ENCODE results near the gene BTBD2. TPM values are rescaled to one million over a fixed set of nuclear protein-coding genes. Genes with fewer than 3 reads are reported as not detected.

Gene BTBD2
- total and polyA plus RNA-seq, 2 experiments from 2014 or later = 23.8 to 130 TPM

- TF ChIP-seq, protein P1, sequence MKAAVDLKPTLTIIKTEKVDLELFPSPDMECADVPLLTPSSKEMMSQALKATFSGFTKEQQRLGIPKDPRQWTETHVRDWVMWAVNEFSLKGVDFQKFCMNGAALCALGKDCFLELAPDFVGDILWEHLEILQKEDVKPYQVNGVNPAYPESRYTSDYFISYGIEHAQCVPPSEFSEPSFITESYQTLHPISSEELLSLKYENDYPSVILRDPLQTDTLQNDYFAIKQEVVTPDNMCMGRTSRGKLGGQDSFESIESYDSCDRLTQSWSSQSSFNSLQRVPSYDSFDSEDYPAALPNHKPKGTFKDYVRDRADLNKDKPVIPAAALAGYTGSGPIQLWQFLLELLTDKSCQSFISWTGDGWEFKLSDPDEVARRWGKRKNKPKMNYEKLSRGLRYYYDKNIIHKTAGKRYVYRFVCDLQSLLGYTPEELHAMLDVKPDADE (IDR thresholded peaks at IDR 0.05) = no peak
- TF ChIP-seq CREB1 (CRISPR knock-in tag; IDR thresholded peaks at IDR 0.05; ENCODE audit: low read depth) (no peak), ZNF114 (CRISPR knock-in tag; IDR thresholded peaks at IDR 0.05) (no peak), NANOG (IDR thresholded peaks at IDR 0.05; ENCODE audit: borderline replicate concordance) (no peak), EZH2phosphoT487 (IDR thresholded peaks at IDR 0.05; ENCODE audit: unreplicated experiment) (no peak)
- TF ChIP-seq, protein P2, sequence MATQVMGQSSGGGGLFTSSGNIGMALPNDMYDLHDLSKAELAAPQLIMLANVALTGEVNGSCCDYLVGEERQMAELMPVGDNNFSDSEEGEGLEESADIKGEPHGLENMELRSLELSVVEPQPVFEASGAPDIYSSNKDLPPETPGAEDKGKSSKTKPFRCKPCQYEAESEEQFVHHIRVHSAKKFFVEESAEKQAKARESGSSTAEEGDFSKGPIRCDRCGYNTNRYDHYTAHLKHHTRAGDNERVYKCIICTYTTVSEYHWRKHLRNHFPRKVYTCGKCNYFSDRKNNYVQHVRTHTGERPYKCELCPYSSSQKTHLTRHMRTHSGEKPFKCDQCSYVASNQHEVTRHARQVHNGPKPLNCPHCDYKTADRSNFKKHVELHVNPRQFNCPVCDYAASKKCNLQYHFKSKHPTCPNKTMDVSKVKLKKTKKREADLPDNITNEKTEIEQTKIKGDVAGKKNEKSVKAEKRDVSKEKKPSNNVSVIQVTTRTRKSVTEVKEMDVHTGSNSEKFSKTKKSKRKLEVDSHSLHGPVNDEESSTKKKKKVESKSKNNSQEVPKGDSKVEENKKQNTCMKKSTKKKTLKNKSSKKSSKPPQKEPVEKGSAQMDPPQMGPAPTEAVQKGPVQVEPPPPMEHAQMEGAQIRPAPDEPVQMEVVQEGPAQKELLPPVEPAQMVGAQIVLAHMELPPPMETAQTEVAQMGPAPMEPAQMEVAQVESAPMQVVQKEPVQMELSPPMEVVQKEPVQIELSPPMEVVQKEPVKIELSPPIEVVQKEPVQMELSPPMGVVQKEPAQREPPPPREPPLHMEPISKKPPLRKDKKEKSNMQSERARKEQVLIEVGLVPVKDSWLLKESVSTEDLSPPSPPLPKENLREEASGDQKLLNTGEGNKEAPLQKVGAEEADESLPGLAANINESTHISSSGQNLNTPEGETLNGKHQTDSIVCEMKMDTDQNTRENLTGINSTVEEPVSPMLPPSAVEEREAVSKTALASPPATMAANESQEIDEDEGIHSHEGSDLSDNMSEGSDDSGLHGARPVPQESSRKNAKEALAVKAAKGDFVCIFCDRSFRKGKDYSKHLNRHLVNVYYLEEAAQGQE (IDR thresholded peaks at IDR 0.05; ENCODE audit: unreplicated experiment) = no peak
Measured at GRCh38 chr19:2037651-2038255, 22.2 kb upstream of the BTBD2 start (continued).

GRCh38 chr19:2036424-2036823 is 20.9 kb upstream of the BTBD2 start:
- Histone ChIP-seq H3K4me2 (no peak overlapping the region), H4K20me1 (replicated peaks; ENCODE audit: insufficient read depth) (peaks cover 6% of the 10 kb centered on the region), H3K4me1 (ENCODE audit: insufficient read depth) (no peaks in the 10 kb centered on the region; the same call in 1 of the 2 replicates), H3K4me3 (no peak overlapping the region), H3K9me2 (ENCODE audit: insufficient read depth) (no peaks in the 10 kb centered on the region), H3K27ac (ENCODE audit: low read depth) (no peak overlapping the region), H3K36me3 (ENCODE audit: insufficient read depth) (peaks cover 8% of the 10 kb centered on the region; the same call in 1 of the 2 replicates), H3F3A (replicated peaks; ENCODE audit: low read depth) (peaks cover 25% of the 10 kb centered on the region), H3K79me2 (replicated peaks; ENCODE audit: insufficient read depth) (0 out of 2 replicates have a peak, but pooled peaks cover 2% of the 10 kb centered on the region), H2AFZ (no peak overlapping the region), H3K27me3 (ENCODE audit: insufficient read depth) (no peaks in the 10 kb centered on the region)
- H3K27me3 Mint-ChIP-seq (ENCODE audit: insufficient read depth, low read depth, poor library complexity) = peaks cover 17% of the 10 kb centered on the region
- H3K4me3 Mint-ChIP-seq = no peak overlapping the region
- no peak for DNase-seq (ENCODE audit: low spot score)
- peaks cover 10% of the 10 kb centered on the region; the same call in 2 of the 3 replicates for H3K9me3 Mint-ChIP-seq
- TF ChIP-seq EZH2phosphoT487 (IDR thresholded peaks at IDR 0.05; ENCODE audit: unreplicated experiment) (no peak), CREB1 (CRISPR knock-in tag; IDR thresholded peaks at IDR 0.05; ENCODE audit: low read depth) (no peak), JUNB (IDR thresholded peaks at IDR 0.05; ENCODE audit: unreplicated experiment) (no peak)
- peaks cover 18% of the 10 kb centered on the region for H3K4me1 Mint-ChIP-seq
- peaks cover 16% of the 10 kb centered on the region; the same call in 2 of the 3 replicates for H3K36me3 Mint-ChIP-seq (ENCODE audit: low read depth)
- no peak overlapping the region for H3K27ac Mint-ChIP-seq
- ATAC-seq = no peak

GRCh38 chr19:2035590-2035991 is 20.1 kb upstream of the BTBD2 start:
- Histone ChIP-seq H3K4me2 (peak overlapping the region; percentile 66), H3K9me2 (ENCODE audit: insufficient read depth) (no peaks in the 10 kb centered on the region), H4K20me1 (replicated peaks; ENCODE audit: insufficient read depth) (peaks cover 6% of the 10 kb centered on the region), H3K36me3 (ENCODE audit: insufficient read depth) (peaks cover 2% of the 10 kb centered on the region; the same call in 1 of the 2 replicates), H3K79me2 (replicated peaks; ENCODE audit: insufficient read depth) (no peaks in the 10 kb centered on the region), H3K27ac (ENCODE audit: low read depth) (peak overlapping the region; percentile 91), H3K4me3 (peak overlapping the region; percentile 35; the same call in 1 of the 2 replicates), H2AFZ (no peak overlapping the region), H3K4me1 (ENCODE audit: insufficient read depth) (no peaks in the 10 kb centered on the region; the same call in 1 of the 2 replicates), H3K27me3 (ENCODE audit: insufficient read depth) (no peaks in the 10 kb centered on the region), H3F3A (replicated peaks; ENCODE audit: low read depth) (peaks cover 17% of the 10 kb centered on the region)
- peak; percentile 73 for DNase-seq (ENCODE audit: low spot score)
- peak; percentile 19 for ATAC-seq
- Mint-ChIP-seq H3K4me3 (no peak overlapping the region), H3K36me3 (ENCODE audit: low read depth) (peaks cover 13% of the 10 kb centered on the region; the same call in 2 of the 3 replicates), H3K4me1 (peaks cover 18% of the 10 kb centered on the region), H3K27ac (peak overlapping the region; percentile 84; the same call in 1 of the 2 replicates), H3K27me3 (ENCODE audit: insufficient read depth, low read depth, poor library complexity) (peaks cover 19% of the 10 kb centered on the region), H3K9me3 (peaks cover 10% of the 10 kb centered on the region; the same call in 2 of the 3 replicates)
- TF ChIP-seq, protein P1 (IDR thresholded peaks at IDR 0.05) = no peak
- TF ChIP-seq, protein P2 (IDR thresholded peaks at IDR 0.05; ENCODE audit: unreplicated experiment) = no peak
- TF ChIP-seq POLR2AphosphoS5 (IDR thresholded peaks at IDR 0.05; ENCODE audit: low read depth) = no peak
- no peak for TF ChIP-seq EZH2 (IDR thresholded peaks at IDR 0.05; ENCODE audit: low read depth, unreplicated experiment)
